DOHH2 (cell line): ENCODE results near the gene NEK1.

Source experiments
- H3F3A ChIP-seq: fragments of 200-600 bp; sonication (generic), shearing (Covaris generic); 2 replicates; pipeline ENCODE4 v1.6.0; 2016; ENCODE audit warnings: antibody characterized with exemption, mild to moderate bottlenecking; ENCODE audit not compliant: control insufficient read depth, insufficient read depth
- H3K27ac ChIP-seq: fragments of 200-600 bp; sonication (generic); 2 replicates; pipeline ENCODE4 v1.5.1; 2014; ENCODE audit warnings: low read depth, mild to moderate bottlenecking, low read length, moderate library complexity
- H3K27me3 ChIP-seq: fragments of 200-600 bp; sonication (generic); 2 replicates; pipeline ENCODE4 v1.6.1; 2014; ENCODE audit warnings: mild to moderate bottlenecking, low read length, mixed read lengths; ENCODE audit not compliant: control insufficient read depth
- H3K36me3 ChIP-seq: fragments of 200-600 bp; sonication (generic); 2 replicates; pipeline ENCODE4 v1.6.1; 2014; ENCODE audit warnings: mild to moderate bottlenecking, low read length, moderate library complexity, mixed read lengths; ENCODE audit not compliant: control insufficient read depth
- H3K4me1 ChIP-seq: fragments of 200-600 bp; sonication (generic); 2 replicates; pipeline ENCODE4 v1.6.1; 2014; ENCODE audit warnings: mild to moderate bottlenecking, low read length, mixed read lengths; ENCODE audit not compliant: control insufficient read depth
- H3K4me2 ChIP-seq: fragments of 200-600 bp; sonication (generic); 2 replicates; pipeline ENCODE4 v1.6.0; 2014; ENCODE audit warnings: mild to moderate bottlenecking, low read length, moderate library complexity
- H3K4me3 ChIP-seq: fragments of 200-600 bp; sonication (generic); 2 replicates; pipeline ENCODE4 v1.5.1; 2014; ENCODE audit warnings: mild to moderate bottlenecking, low read length, mixed read lengths
- H3K79me2 ChIP-seq: fragments of 200-600 bp; sonication (generic); 2 replicates; pipeline ENCODE4 v1.6.1; 2014; ENCODE audit warnings: mild to moderate bottlenecking, low read length, mixed read lengths; ENCODE audit not compliant: control insufficient read depth
- H3K9me2 ChIP-seq: fragments of 200-600 bp; sonication (generic); replicated peaks from 2 replicates; pipeline ENCODE4 v1.6.1; 2014; ENCODE audit warnings: mild to moderate bottlenecking, low read length, mixed read lengths; ENCODE audit not compliant: control insufficient read depth
- H3K9me3 ChIP-seq: fragments of 200-600 bp; sonication (generic); 2 replicates; pipeline ENCODE4 v1.6.1; 2014; ENCODE audit warnings: antibody characterized with exemption, low read length, mixed read lengths; ENCODE audit not compliant: control insufficient read depth, insufficient read depth
- H4K20me1 ChIP-seq: fragments of 200-600 bp; sonication (generic); 2 replicates; pipeline ENCODE4 v1.6.0; 2014; ENCODE audit warnings: low read depth, mild to moderate bottlenecking, antibody characterized with exemption, low read length, moderate library complexity; ENCODE audit not compliant: control insufficient read depth, insufficient read depth
- EZH2phosphoT487 ChIP-seq: fragments of 200-600 bp; sonication (generic); IDR thresholded peaks from 2 replicates; pipeline ENCODE4 v1.6.1; 2017; ENCODE audit warnings: borderline replicate concordance, mild to moderate bottlenecking, antibody characterized with exemption, low read length, moderate library complexity, mixed read lengths
- TF ChIP-seq, protein P1 (sequence below): fragments of 200-600 bp; sonication (generic); IDR thresholded peaks from one replicate; pipeline ENCODE4 v1.5.1; 2014; ENCODE audit warnings: antibody characterized with exemption, mild to moderate bottlenecking, low read depth, low read length; ENCODE audit not compliant: poor library complexity, severe bottlenecking

NEK1 gene

DNA sequence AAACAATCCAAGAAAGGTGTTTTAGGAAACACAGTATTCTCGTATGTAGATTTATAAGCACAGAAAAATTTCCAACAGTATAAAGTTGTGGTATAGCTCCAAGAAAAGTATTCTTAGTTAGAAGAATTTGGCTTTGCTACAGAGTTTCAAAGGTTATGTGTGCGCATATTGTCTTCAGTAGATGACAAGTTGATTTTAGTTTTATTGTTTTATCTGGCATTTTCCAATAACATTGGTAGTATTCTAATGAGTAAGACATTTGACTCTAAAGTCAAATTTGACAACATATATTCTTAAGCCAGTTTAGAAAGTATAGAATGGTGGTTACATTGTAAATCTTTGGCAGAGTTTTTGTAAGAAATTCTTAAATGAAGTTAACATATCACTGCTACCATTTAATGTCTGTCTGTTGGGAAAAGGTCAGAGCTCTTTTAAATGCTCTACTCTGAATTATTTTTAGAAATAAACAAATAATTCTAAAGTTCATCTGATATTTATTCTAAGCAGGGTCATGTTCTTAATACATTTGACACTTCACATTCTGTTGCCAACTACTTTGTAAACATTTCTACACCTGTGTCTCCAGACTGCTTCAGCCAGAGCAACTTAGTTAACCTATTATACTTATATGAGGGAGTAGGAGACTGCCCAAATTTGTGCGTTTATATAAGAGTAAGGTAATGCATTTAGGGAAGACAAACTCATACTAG lies 38.0 kb upstream of the NEK1 start:
- peaks cover 31% of the 10 kb centered on the region for H3K4me1 ChIP-seq
- H3K27me3 ChIP-seq = no peaks in the 10 kb centered on the region
- H3K4me3 ChIP-seq = no peak overlapping the region
- H3K4me2 ChIP-seq = no peak overlapping the region
- H3K79me2 ChIP-seq = peaks cover 51% of the 10 kb centered on the region
- H3K9me3 ChIP-seq = no peaks in the 10 kb centered on the region
- no peaks in the 10 kb centered on the region for H4K20me1 ChIP-seq
- TF ChIP-seq, protein P1, sequence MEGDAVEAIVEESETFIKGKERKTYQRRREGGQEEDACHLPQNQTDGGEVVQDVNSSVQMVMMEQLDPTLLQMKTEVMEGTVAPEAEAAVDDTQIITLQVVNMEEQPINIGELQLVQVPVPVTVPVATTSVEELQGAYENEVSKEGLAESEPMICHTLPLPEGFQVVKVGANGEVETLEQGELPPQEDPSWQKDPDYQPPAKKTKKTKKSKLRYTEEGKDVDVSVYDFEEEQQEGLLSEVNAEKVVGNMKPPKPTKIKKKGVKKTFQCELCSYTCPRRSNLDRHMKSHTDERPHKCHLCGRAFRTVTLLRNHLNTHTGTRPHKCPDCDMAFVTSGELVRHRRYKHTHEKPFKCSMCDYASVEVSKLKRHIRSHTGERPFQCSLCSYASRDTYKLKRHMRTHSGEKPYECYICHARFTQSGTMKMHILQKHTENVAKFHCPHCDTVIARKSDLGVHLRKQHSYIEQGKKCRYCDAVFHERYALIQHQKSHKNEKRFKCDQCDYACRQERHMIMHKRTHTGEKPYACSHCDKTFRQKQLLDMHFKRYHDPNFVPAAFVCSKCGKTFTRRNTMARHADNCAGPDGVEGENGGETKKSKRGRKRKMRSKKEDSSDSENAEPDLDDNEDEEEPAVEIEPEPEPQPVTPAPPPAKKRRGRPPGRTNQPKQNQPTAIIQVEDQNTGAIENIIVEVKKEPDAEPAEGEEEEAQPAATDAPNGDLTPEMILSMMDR = no peak
- no peak for TF ChIP-seq EZH2phosphoT487
- peaks cover 19% of the 10 kb centered on the region for H3K36me3 ChIP-seq
- no peak overlapping the region for H3K27ac ChIP-seq
- H3K9me2 ChIP-seq = no peaks in the 10 kb centered on the region
- no peaks in the 10 kb centered on the region; the same call in 1 of the 2 replicates for H3F3A ChIP-seq

- peaks cover 47% of the 10 kb centered on the region for H3K79me2 ChIP-seq
- peaks cover 31% of the 10 kb centered on the region for H3K4me1 ChIP-seq
- H3F3A ChIP-seq = no peaks in the 10 kb centered on the region; the same call in 1 of the 2 replicates
- no peak overlapping the region for H3K4me2 ChIP-seq
- no peak overlapping the region for H3K4me3 ChIP-seq
- peaks cover 23% of the 10 kb centered on the region for H3K36me3 ChIP-seq
- H3K9me2 ChIP-seq = no peaks in the 10 kb centered on the region
- H4K20me1 ChIP-seq = no peaks in the 10 kb centered on the region
- no peaks in the 10 kb centered on the region for H3K27me3 ChIP-seq
- no peaks in the 10 kb centered on the region for H3K9me3 ChIP-seq
- H3K27ac ChIP-seq = no peak overlapping the region
- TF ChIP-seq, protein P1 = no peak
- TF ChIP-seq EZH2phosphoT487 = no peak
These were observed 37.3 kb upstream of the NEK1 start for GRCh38 chr4:169649545-169650226.

- Histone ChIP-seq H3K9me3 (no peaks in the 10 kb centered on the region), H4K20me1 (no peaks in the 10 kb centered on the region), H3K27me3 (no peaks in the 10 kb centered on the region), H3K4me1 (peaks cover 7% of the 10 kb centered on the region), H3F3A (no peaks in the 10 kb centered on the region), H3K79me2 (peaks cover 8% of the 10 kb centered on the region), H3K4me3 (no peak overlapping the region), H3K36me3 (peaks cover 23% of the 10 kb centered on the region), H3K9me2 (no peaks in the 10 kb centered on the region), H3K4me2 (no peak overlapping the region), H3K27ac (no peak overlapping the region)
- TF ChIP-seq, protein P1 = no peak
- TF ChIP-seq EZH2phosphoT487 = no peak
These were observed 33.2 kb upstream of the NEK1 start for GRCh38 chr4:169645627-169646026.
